Pons (tissue), 1 donor: ENCODE results near the gene ZNF366.

Experiments used
- DNase-seq: peaks from one replicate; pipeline ENCODE4 v3.0.0-alpha.2; 2016; ENCODE audit warnings: low spot score

ZNF366 gene

GRCh38 chr5:72488756-72489155, 18.5 kb downstream of the ZNF366 start:
- no peak for DNase-seq

DNA sequence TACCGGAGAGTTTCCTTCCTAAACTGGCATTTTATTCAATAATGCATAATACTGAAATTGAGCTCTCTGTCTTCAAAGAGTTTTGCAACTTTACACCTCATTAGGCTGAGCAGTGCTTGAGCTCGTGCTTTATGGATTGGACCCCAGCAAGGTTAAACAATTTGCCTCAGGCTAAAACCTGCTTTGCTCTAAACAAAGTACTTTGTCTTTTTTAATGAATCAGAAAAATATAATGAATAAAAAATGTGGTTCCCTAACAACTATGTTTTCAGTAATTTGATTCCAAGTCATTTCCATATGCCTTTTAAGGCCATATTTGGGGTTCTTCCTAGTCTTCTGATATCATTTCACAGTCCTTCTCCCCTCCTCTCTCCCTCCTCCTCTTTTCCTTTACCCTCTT, 20.0 kb downstream of the ZNF366 start:
- DNase-seq: no peak

- DNase-seq: no peak
These were observed 20.8 kb downstream of the ZNF366 start for GRCh38 chr5:72486371-72486770.

- no peak for DNase-seq
These were observed 21.7 kb downstream of the ZNF366 start for GRCh38 chr5:72485430-72485974.

GRCh38 chr5:72482046-72482445, 25.2 kb downstream of the ZNF366 start:
- no peak for DNase-seq

GRCh38 chr5:72480841-72481240, 26.4 kb downstream of the ZNF366 start:
- no peak for DNase-seq

DNA sequence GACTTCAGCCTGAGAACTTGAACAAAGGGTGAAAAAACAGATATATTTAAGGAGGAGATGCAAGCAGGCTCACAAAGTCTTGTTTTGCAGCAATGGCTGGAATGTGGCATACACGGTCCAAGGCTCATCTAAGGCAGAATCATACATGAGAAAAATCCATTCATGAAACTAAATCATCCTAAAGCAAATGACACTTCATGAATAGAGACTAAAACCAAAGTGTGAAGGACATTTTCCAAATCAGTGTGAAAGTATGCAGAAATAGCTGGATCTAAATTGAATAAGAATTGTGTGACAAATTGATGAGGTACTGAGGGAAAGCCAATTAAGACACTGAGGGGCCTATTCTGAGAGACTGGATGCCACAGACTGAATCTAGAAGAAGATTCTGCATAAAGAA, 27.3 kb downstream of the ZNF366 start:
- no peak for DNase-seq

GRCh38 chr5:72478684-72479083, 28.5 kb downstream of the ZNF366 start:
- DNase-seq: peak; percentile 49

- no peak for DNase-seq
These were observed 28.9 kb downstream of the ZNF366 start for GRCh38 chr5:72478276-72478675.

GRCh38 chr5:72477644-72478043, 29.6 kb downstream of the ZNF366 start:
- DNase-seq: no peak

GRCh38 chr5:72477176-72477575, 30.0 kb downstream of the ZNF366 start:
- no peak for DNase-seq

GRCh38 chr5:72476721-72477120, 30.5 kb downstream of the ZNF366 start:
- DNase-seq: no peak

GRCh38 chr5:72476275-72476674, 30.9 kb downstream of the ZNF366 start:
- no peak for DNase-seq

DNA sequence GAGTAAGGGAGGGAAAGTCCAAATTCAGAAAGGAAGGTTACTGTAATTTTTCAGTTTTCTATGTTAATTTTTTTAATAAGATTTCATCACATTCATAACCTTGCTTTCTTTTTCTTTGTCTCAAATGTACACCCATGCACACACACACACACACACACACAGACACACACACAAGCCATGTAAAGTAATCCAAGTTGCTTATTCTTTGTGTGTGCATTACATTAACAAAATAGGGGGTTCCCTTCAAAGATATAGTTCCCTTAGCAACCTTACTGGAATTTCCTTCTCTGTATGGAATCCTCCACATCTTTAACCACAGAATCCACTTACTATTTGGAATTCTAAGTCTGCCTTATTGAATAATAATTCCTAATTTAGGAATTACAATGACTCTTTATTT, 32.7 kb downstream of the ZNF366 start:
- no peak for DNase-seq

DNA sequence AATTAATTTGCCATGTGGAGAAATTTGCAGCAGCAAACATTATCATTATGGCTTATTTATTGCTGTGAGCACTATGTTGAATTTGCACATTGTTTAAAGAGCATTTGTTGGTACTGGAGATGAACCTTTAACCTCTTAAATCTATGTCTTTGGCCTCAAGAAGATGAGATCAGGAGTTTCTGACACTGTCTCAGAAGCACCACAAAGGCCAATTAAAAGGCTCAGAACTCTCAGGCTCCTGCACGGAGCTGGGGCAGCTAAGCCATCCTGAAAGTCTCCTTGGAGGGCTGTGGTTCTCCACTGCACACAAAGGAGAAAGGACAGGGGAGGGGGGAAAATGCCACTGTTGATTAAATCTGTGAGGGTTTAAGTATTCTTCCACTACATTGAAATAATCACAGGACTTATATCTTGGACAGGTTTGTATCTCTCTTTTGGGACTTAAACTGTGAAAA, 33.1 kb downstream of the ZNF366 start:
- no peak for DNase-seq

DNA sequence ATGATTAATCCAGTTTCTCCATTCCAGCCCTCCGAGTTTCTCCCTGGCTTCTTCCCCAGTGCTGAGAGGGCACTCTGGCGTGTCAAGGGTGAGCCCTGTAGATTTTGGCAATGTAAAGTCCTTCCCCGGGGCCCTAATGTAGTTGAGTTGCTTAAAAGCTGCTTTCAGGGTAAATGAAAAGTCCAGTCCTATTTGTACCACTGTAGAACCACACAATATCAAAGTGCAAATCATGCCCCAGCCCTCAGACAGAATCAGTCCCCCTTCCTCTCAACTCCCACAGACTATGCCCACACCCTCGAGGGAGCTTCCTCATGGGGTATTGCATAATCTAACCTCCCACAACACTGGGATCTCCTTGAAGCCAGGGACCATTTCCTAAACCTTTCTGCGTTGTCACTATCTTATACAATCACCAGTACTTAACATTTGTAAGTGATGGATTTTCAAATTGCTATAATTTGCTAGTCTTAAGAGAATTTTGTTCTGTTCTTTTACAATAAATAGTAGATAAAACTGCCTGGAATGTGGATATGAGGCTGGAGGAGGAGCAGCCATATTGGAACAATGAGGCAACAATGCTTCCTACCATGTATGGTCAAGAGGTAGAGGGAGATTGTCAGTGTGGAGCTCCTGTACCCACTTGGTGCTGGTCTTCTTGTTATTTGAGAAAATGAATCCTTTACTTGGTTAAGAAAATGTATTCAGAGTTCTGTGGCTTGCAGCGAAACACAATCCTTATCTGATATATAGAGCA, 34.4 kb downstream of the ZNF366 start:
- DNase-seq: no peak

DNA sequence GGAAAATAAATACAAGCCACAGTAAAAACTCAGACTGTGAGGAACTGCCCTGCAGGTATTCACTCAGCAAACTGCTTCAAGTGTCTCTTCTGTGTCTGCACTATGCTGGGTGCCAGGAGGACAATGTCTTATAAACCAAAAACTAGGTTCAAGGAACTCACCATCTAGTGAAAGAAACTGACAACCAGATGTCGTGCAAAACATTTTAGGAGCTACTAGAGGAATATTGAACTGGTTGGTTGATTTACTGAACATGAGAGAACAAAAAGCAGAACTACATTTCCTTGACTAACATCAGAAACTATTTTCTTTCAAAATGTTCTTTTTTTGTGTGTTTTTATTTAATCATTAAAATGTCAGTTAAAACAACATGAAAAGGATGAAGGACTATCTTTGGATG, 35.2 kb downstream of the ZNF366 start:
- DNase-seq: no peak

DNA sequence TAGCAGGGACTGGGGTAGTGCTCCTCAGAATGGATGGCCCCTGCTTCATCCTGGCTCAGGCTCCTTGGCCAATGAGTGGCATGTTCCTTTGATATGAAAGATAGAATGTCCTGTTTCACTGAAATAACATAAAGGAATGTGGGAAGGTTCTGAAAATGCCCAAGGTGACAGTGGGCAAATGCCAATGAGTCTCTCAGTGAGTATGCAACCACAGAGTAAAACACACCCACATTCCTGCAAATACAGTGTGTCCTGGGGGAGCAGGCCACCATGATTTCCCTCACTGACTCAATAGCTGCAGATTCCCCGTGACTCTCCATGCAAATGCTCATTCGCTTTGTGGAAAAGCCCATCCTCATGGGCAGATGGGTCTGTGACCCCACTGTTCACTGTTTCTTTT, 36.4 kb downstream of the ZNF366 start:
- DNase-seq: no peak

DNA sequence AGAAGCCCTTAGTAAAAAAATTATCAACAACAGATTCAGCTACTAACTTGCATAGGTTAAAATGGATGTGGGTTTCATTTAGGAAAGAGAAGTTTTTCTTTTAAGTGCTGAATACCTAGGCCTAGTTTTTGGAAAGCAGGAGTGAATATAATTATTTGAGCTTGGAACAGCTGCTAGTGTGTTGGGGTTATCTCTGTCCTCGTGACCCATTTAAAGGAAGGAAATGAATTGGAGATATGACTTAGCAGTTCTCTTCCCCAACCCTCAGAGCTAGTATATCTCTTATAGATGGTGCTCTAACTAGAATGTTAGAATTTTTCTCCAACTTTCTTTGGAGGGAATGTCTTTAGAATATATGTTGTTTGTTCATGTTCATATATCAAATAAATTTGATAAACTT, 38.6 kb downstream of the ZNF366 start:
- DNase-seq: no peak

GRCh38 chr5:72468024-72468423, 39.2 kb downstream of the ZNF366 start:
- no peak for DNase-seq

GRCh38 chr5:72467461-72467860, 39.7 kb downstream of the ZNF366 start:
- no peak for DNase-seq

DNA sequence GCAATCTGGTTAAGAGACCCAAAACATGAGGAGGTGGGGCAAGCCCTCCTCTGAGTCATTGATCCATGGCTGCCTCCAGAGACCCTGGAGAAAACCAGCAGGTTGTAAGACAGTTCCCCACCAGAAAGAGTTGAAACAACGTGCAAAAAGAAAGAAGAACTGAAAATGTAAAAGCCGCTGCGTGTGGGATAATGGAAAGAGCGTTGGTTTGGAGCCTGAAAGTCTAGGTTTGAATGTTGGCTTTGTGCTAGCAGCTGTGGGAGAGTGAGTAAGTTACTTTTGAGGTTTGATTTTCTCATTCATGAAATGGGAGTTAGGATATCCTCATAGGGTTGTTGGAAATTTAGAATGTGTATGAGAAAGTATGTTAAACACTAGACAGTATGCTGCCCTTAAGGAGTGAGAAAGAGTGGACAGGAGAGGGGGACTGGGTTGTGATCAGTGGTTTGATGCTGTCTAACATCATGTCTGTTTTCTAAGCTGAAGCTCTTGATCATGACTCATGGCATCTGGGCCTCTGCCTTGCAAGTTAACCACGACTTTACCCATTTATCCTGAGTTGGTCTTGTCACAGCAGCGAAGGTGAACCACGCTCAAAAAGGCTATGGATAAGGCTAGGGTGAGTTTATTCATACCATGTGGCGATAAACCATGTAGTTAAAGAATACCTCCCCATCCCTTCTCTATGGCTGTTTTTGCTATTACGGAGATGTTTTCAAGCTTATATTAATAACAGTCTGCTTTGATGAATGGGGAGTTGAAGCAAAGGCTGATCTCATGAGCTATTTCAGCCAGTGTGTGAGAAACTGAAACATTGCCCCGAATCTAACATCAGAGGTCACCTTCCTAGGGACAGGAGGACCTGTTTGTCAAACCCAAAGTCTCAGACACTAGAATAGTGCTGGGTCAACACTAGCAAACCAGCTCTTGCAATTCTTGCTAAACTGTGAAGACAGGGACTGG, 41.3 kb downstream of the ZNF366 start:
- no peak for DNase-seq

DNA sequence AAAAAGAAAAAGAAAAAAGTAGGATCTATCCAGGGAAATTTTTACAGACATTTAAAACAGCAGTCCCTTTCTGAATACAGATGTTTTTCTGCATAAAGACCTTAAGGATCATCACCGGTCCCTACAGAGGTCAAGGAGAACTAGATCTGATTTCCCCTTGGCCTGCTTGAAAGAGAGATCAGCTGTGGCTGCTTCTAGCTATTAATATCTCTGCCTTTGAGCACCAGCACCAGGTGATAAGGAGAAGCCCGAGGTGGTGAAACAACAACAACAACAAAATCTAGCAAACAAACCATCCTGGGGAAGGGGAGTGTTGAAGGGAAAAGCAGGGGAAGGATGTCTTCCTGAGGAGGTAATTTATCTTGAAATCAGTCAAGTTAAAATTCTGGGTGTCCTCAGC, 42.1 kb downstream of the ZNF366 start:
- no peak for DNase-seq
